Ureter (tissue), 1 donor: ENCODE data around the gene MRPL40. TPM values are rescaled to one million over a fixed set of nuclear protein-coding genes. Genes with fewer than 3 reads are reported as not detected.
A peak's percentile ranks its signal among the peaks of the same experiment; 100 is the strongest.

Experiments used
- DNase-seq: peaks from one replicate; pipeline ENCODE4 v3.0.0-alpha.2; 2020; ENCODE audit warnings: low spot score
- total RNA-seq: library from RNA; stranded (reverse); gene quantifications from one replicate; pipeline ENCODE4 v1.2.4, GENCODE V29; 2023
- donor health status: DM: yes; HTN: yes; CAD: no.

Gene MRPL40
- total RNA-seq, 1 donor from 2014 or later, result 35.4 TPM

DNA sequence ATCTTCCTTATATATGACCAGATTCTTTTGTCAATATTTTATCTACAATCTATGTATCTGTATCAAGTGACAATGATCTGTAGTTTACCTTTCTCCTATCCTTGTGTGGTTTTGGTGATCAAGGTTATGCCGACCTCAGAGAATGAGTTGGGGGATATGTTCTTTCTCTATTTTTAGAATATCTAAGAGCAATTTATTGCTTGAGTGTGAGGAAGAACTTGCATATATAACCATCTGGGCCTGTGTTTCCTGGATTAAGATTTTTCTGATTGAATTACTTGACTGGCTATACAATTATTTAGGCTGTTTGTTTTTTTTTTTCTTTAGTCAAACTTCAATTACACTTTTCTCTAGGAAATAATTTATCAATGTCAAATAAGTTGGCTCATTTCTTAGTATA lies 29.2 kb downstream of the MRPL40 start:
- no peak for DNase-seq

DNA sequence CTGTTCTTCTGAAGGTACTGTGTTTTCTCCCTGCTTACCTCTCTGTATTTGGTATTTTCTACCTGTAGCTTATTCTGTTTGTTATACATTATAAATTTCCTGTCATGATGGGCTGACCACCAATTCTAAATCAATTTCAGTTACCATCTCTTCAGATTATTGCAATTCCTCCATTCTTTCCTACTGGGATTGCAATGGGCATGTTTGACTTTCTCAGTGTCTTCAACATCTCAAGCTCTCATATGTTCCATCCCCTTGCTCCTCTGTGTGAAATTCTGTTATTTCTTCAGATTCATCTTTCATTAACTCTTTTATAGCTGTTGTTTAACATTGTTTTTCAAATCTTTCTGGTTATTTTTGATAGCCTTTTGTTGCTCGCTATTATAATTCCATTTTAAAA lies 30.7 kb downstream of the MRPL40 start:
- no peak for DNase-seq

DNA sequence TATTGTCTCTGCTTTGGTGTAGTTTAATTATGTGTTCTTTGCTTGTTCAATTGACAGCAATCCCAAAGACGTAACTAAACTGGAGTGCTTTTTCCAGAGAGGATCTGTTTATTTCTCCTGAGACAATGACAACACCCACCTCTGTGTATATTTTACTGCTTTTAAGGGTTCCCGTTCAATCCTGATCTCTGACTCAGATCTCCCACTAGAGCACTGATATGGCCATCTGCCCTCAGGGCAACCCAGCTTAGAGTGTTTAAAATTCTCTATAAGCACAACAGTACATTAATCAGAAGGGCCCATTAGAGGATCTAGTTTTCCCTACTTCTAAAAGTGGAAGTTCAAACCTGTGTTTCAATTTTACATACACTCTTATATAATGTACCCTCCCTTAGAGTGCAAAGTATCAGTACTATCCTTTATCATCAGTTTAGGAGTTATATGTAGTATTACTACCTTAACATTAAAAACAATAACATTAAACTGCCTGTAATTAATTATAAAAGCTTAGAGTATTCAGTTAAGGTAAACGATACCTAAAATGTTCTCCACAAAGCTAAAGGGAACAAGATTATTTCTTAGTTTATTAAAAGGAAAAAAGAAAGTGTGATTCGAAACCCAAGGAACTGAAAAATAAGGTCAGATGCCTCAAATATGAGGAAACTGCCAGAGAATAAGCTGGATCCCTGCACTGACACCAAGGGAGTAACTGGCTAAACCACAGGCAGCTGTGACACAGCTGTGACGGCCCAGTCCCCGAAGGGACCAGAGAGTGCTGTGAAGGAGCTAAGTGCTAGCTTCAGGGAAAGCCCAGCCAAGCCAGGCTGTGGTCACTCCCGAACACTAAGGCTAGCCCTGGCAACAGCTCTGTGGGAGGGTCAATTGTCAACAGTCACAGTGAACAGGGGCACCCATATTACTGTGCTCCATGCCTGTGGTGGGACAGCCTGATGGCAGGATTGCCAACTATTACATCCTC lies 31.4 kb downstream of the MRPL40 start:
- no peak for DNase-seq

DNA sequence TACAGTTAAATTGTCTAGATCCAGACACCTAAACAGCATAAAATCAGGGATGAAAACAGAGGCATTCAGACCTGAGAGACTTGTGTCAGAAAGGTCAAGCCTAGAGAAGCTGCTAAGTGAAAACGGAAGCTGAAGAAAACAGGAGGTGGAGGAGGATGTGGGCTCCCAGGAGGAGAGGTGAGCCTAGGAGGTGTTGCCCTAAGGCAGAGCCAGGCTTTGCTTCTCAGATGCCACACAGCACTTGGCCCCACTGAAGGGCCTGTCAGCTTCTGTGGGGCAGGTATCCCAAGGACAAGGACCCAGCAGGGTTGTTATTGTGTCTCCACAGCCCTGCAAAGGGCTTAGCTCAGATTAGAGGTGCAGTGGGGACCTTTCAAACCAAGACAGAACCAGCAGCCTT lies 32.2 kb downstream of the MRPL40 start:
- no peak for DNase-seq

DNA sequence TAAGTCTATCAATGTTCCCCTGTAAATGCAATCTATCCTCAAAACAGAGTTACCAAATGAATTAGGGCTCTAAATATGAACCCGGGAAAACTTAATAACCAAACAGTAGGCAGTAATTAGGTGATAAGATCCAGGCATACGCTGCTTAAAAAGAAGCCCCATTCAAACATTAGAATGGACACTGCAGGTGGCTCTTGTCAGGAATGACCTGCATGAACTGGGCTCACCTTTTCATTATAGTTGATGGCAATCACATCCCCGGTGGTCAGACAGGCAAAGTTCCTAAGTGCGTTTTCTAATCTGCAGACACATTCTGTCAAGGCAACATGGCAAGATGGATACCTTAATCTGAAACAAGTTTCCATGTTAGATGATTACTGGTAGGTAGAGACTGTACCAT lies 32.6 kb downstream of the MRPL40 start:
- DNase-seq, result no peak

DNA sequence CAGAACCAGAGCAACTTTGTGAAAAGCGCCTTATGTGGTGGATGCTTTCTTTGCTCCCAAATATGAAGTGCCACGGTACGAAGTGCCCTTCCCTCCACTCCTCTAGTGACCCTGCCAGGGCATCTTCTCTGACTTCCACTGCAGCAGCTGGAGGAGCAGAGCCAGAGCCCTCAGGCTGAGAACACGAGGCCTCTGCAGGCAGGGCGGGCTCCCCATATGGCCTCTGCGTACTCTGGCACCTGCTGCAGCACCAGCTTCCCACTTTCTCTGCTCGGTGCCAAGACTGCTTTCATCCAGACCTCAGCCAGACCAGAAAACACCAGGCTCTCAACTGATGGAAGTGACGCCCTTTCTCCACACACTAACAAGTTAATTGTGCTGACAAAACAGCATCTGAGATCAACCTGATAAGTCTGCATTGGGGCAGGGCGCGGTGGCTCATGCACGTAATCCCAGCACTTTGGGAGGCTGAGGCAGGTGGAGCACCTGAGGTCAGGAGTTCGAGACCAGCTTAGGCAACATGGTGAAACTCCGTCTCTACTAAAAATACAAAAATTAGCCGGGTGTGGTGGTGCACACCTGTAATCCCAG lies 33.9 kb downstream of the MRPL40 start:
- DNase-seq, result no peak

- DNase-seq, result no peak
Observed at GRCh38 chr22:19466848-19467752, 34.8 kb downstream of the MRPL40 start.

DNA sequence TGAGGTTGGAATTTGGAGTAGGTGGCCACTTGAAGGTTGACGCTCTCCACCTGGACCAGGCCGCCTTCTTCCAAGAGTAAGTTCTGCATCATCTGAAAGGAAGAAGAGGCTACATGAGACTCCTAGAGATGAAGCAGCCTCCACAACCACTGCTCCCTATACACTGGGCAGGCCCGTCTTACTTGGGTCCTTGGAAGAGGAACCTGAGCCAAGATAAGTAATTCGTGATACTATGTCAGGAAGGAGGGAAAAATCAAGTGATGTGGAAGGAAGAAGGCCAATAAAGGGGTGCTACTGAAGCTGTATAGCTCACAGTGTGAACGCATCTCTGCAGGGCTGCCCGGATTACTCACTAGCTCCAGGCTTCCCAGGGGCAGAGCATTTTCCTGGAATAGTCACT lies 35.6 kb downstream of the MRPL40 start:
- no peak for DNase-seq

- DNase-seq, result no peak
Observed at GRCh38 chr22:19469421-19469820, 37.1 kb downstream of the MRPL40 start.

- no peak for DNase-seq
Observed at GRCh38 chr22:19470010-19470409, 37.7 kb downstream of the MRPL40 start.

- DNase-seq, result no peak
Observed at GRCh38 chr22:19471572-19471971, 39.2 kb downstream of the MRPL40 start.

DNA sequence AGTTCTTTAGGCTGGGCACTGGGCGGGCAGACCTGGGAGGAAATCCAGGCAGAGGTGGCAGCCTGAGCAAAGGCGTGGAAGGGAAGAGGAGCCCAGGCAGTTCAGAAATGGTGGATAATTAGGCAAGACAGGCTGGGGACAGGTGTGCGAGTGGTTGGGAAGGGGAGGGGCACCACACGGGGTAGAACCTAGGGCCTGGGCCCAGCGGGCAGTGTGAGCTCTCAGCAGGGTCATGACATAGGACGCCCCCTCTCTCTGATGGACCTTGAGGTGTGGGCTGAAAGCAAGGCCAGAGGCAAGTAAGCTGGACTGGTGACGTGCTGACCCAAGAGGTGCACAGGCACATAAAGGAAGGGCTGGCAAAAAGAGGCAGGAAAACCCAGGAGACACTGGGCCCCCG lies 39.9 kb downstream of the MRPL40 start:
- DNase-seq, result no peak

DNA sequence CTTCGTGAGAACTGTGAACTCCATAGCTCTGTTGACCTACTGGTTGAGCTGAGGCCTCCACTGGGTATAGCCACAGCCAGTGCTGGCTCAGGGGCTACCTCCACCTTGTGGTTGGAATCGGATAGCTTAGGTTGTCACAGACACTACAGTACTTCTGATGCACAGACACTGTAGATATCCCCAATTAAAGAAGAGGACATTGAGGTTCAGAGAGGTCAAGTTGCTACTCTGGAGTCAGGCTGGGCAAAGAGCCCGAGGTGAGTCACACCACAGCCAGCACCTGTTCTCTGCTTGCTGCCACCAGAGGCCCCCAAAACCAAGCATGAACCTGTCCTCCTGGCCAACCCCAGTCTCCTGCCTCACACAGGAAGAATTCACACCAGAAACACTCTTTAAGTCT lies 41.2 kb downstream of the MRPL40 start:
- no peak for DNase-seq

GRCh38 chr22:19476023-19476422 lies 43.7 kb downstream of the MRPL40 start:
- no peak for DNase-seq

DNA sequence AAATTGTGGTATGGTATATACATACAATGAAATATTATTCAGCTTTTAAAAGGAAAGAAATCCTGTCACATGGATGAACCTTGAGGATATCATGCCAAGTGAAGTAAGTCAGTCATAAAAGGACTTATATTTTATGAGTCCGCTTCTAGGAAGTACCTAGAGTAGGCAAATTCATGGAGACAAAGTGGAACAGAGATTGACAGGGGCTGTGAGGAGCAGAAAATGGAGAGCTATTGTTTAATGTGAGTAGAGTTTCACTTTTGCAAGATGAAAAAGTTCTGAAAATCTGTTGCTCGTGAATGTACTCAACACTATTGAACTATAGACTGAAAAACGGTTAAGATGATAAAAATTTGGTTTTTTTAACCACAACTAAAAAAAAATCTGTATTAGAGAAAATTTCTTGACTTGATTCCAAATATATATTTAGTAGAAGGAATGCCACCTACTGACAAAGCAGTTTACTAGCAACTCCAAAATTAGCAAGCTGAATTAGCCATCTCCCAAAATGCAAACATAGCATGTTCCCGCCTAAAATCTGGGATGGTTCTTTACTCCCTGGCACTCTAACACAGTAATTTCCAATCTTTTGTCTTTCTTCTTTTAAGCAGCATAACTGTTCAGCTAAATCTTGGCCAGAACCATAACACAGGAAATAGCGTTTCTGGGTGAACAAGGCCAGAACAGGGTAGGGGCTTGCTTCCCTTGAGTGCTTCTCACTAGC lies 45.1 kb downstream of the MRPL40 start:
- no peak for DNase-seq

- no peak for DNase-seq
Observed at GRCh38 chr22:19478045-19478900, 45.9 kb downstream of the MRPL40 start.

GRCh38 chr22:19478901-19479354 lies 46.6 kb downstream of the MRPL40 start, which contains the start of gene UFD1:
Gene UFD1 (minus strand): TSS chr22:19479193. CDS start chr22:19479085, 108 bp downstream.
- DNase-seq, result peak; percentile 86

- peak; percentile 96 for DNase-seq
Observed at GRCh38 chr22:19479355-19480172, 47.2 kb downstream of the MRPL40 start, which contains the start of gene CDC45. Gene CDC45 (plus strand): TSS chr22:19479920. CDS start chr22:19479969, 49 bp downstream.

DNA sequence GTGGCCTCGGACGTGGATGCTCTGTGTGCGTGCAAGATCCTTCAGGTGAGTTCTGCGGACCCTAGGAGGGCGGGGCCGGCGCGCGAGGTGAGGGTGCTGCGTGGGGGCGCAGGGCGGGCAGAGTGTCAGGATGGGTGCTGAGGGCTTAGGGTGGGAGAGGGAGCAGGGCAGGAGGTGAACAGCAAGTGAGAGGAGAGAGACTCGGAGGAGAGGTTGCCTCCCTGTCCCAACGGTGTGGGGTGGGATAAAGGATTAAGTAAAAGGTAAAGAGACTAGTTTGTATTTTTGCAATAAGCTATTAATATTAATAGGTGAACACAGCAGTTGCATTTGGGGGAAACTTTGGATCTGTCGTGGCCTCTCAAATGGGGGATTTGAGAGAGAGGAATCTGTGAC lies 47.8 kb downstream of the MRPL40 start:
- no peak for DNase-seq
